CD4-positive, alpha-beta memory T cell (primary cell): ENCODE data around the gene FAM83G. TPM values are rescaled to one million over a fixed set of nuclear protein-coding genes. Genes with fewer than 3 reads are reported as not detected.
A peak's percentile ranks its signal among the peaks of the same experiment; 100 is the strongest.

Source experiments
- CTCF ChIA-PET: fragments of 350-600 bp; sonication (Branson Sonifier 250); formaldehyde crosslinking; loops from one replicate; lab custom pipeline; 2021; ENCODE audit warnings: inconsistent platforms; ENCODE audit not compliant: partially characterized antibody; lab: Charles Lee
- POLR2A ChIA-PET: fragments of 350-600 bp; sonication (Branson Sonifier 250); formaldehyde crosslinking; loops from one replicate; lab custom pipeline; 2021; ENCODE audit not compliant: partially characterized antibody; lab: Charles Lee
- DNase-seq, 5 donors: peaks; one replicate each; pipeline versions ENCODE4 v3.0.0 to v3.0.0-alpha.2; 2020 to 2022; ENCODE audit warnings: mixed read lengths in 1 of 5
- H3K27ac ChIP-seq: one replicate; pipeline ENCODE4 v1.7.0; 2013; ENCODE audit warnings: low read depth, low read length
- H3K27me3 ChIP-seq: 2 replicates; pipeline ENCODE4 v1.7.0; 2013; ENCODE audit warnings: mild to moderate bottlenecking, low read length, moderate library complexity; ENCODE audit not compliant: insufficient read depth
- H3K36me3 ChIP-seq: 2 replicates; pipeline ENCODE4 v1.7.0; 2013; ENCODE audit warnings: mild to moderate bottlenecking, low read length, moderate library complexity; ENCODE audit not compliant: insufficient read depth
- H3K4me1 ChIP-seq: 2 replicates; pipeline ENCODE4 v1.7.0; 2013; ENCODE audit warnings: mild to moderate bottlenecking, low read length, moderate library complexity; ENCODE audit not compliant: insufficient read depth
- H3K4me3 ChIP-seq, 2 donors: one replicate each; pipeline ENCODE4 v1.7.0; 2013; ENCODE audit warnings: low read length in 2 of 2, mild to moderate bottlenecking in 1 of 2
- H3K9me3 ChIP-seq, 2 donors: one replicate each; pipeline ENCODE4 v1.7.0; 2013; ENCODE audit warnings: low read length in 2 of 2, control low read depth in 1 of 2; ENCODE audit not compliant: control insufficient read depth in 1 of 2
- H3K27ac Mint-ChIP-seq, 7 donors: one replicate each; pipeline ENCODE4 v1.8.0; 2020 to 2021; ENCODE audit warnings: mixed read lengths in 7 of 7, mild to moderate bottlenecking in 6 of 7, inconsistent platforms in 3 of 7, moderate library complexity in 3 of 7
- H3K27me3 Mint-ChIP-seq, 2 donors: one replicate each; pipeline ENCODE4 v1.8.0; 2020 to 2021; ENCODE audit warnings: mixed read lengths in 2 of 2
- H3K36me3 Mint-ChIP-seq, 2 donors: one replicate each; pipeline ENCODE4 v1.8.0; 2020 to 2021; ENCODE audit warnings: mixed read lengths in 2 of 2, inconsistent platforms in 1 of 2, mild to moderate bottlenecking in 1 of 2
- H3K4me1 Mint-ChIP-seq, 4 donors: one replicate each; pipeline ENCODE4 v1.8.0; 2020 to 2021; ENCODE audit warnings: mixed read lengths in 4 of 4, mild to moderate bottlenecking in 1 of 4
- H3K4me3 Mint-ChIP-seq, 8 donors: one replicate each; pipeline ENCODE4 v1.8.0; 2020 to 2021; ENCODE audit warnings: mixed read lengths in 8 of 8, mild to moderate bottlenecking in 7 of 8, moderate library complexity in 6 of 8, inconsistent platforms in 3 of 8
- H3K9me3 Mint-ChIP-seq, 8 donors: one replicate each; pipeline ENCODE4 v1.8.0; 2020 to 2021; ENCODE audit warnings: mixed read lengths in 8 of 8, mild to moderate bottlenecking in 5 of 8, inconsistent platforms in 3 of 8, moderate library complexity in 1 of 8
- intact Hi-C: fragments of 100-400 bp; cut with micrococcal nuclease; formaldehyde crosslinking; loops from one replicate; pipeline ENCODE4 v1.15.1; 2023
- polyA plus RNA-seq, 2 donors: library from polyadenylated mRNA; unstranded; fragments of 300-500 nt; fragmentation: Illumina TruSeq; gene quantifications; one replicate each; pipeline ENCODE4 v1.2.3, GENCODE V29; 2021
- total RNA-seq, 2 experiments: library from RNA; stranded (reverse); gene quantifications; one replicate each; pipeline ENCODE4 v1.2.3, GENCODE V29; 2021

FAM83G gene
- total and polyA plus RNA-seq, 4 experiments from 2014 or later = 1.6 to 15.1 (median 10.3) TPM

GRCh38 chr17:18955009-18955408 is 49.6 kb downstream of the FAM83G start:
- peaks cover 0 to 2% (median 0%) of the 10 kb centered on the region in 8 donors for H3K9me3 Mint-ChIP-seq
- Histone ChIP-seq H3K4me1 (peaks cover 35% of the 10 kb centered on the region), H3K36me3 (no peaks in the 10 kb centered on the region), H3K9me3 (no peaks in the 10 kb centered on the region), H3K4me3 (peak overlapping the region in 1 of 2 donors; percentile 43), H3K27me3 (no peaks in the 10 kb centered on the region), H3K27ac (no peak overlapping the region)
- no peak for DNase-seq
- POLR2A ChIA-PET = interaction anchor here (0.7 to 3.4 kb wide), 14 partner anchors 12 to 1283 kb away, joined by 3 to 22 read pairs (median 3); partner anchors contain the start of genes FAM83G and PRPSAP2
- no peaks in the 10 kb centered on the region for H3K36me3 Mint-ChIP-seq
- intact Hi-C loops = loop anchor here (1.0 to 5.0 kb wide), 3 partner anchors 30 to 53 kb away; partner anchors contain the start of gene FAM83G
- H3K4me1 Mint-ChIP-seq = peaks cover 25 to 60% (median 35%) of the 10 kb centered on the region in 4 donors
- H3K27me3 Mint-ChIP-seq = no peaks in the 10 kb centered on the region
- peak overlapping the region; percentile 48 to 96 (median 84) for H3K4me3 Mint-ChIP-seq
- CTCF ChIA-PET = interaction anchor here (0.9 to 1.5 kb wide), 4 partner anchors 12 to 329 kb away, joined by 3 to 4 read pairs (median 4); no protein-coding TSS in a partner anchor
- peak overlapping the region; percentile 74 to 96 (median 91) for H3K27ac Mint-ChIP-seq

- Histone ChIP-seq H3K27me3 (no peaks in the 10 kb centered on the region), H3K36me3 (no peaks in the 10 kb centered on the region), H3K4me3 (no peak overlapping the region), H3K4me1 (peaks cover 35% of the 10 kb centered on the region), H3K27ac (no peak overlapping the region), H3K9me3 (no peaks in the 10 kb centered on the region)
- POLR2A ChIA-PET = interaction anchor here (0.7 to 3.4 kb wide), 5 partner anchors 12 to 1283 kb away, joined by 3 to 22 read pairs (median 3); partner anchors contain the start of genes FAM83G and PRPSAP2
- Mint-ChIP-seq H3K9me3 (peaks cover 0 to 2% (median 0%) of the 10 kb centered on the region in 8 donors), H3K27me3 (no peaks in the 10 kb centered on the region), H3K4me3 (peak overlapping the region; percentile 14 to 89 (median 52)), H3K27ac (peak overlapping the region; percentile 22 to 91 (median 67)), H3K36me3 (no peaks in the 10 kb centered on the region), H3K4me1 (peaks cover 24 to 58% (median 35%) of the 10 kb centered on the region in 4 donors)
- DNase-seq = no peak
- CTCF ChIA-PET = interaction anchor here (0.9 kb wide), 2 partner anchors 8 to 15 kb away, joined by 3 read pairs; no protein-coding TSS in a partner anchor
- intact Hi-C loops = loop anchor here (2.0 kb wide), 1 partner anchor 50 kb away; the partner anchor contains the start of gene FAM83G
Measured at GRCh38 chr17:18954321-18954720, 50.2 kb downstream of the FAM83G start.

- Mint-ChIP-seq H3K36me3 (no peaks in the 10 kb centered on the region), H3K9me3 (peaks cover 0 to 2% (median 0%) of the 10 kb centered on the region in 8 donors), H3K27ac (peak overlapping the region in 2 of 7 donors; percentile 25 to 78), H3K4me1 (peaks cover 24 to 49% (median 34%) of the 10 kb centered on the region in 4 donors), H3K27me3 (no peaks in the 10 kb centered on the region), H3K4me3 (no peak overlapping the region)
- H3K4me1 ChIP-seq = peaks cover 35% of the 10 kb centered on the region
- H3K4me3 ChIP-seq = no peak overlapping the region
- no peaks in the 10 kb centered on the region for H3K27me3 ChIP-seq
- ChIA-PET CTCF (no interaction called here), POLR2A (no interaction called here)
- no peaks in the 10 kb centered on the region for H3K9me3 ChIP-seq
- H3K36me3 ChIP-seq = no peaks in the 10 kb centered on the region
- no peak overlapping the region for H3K27ac ChIP-seq
- DNase-seq = no peak
- intact Hi-C loops = no loop called here
Measured at GRCh38 chr17:18953231-18953728, 51.3 kb downstream of the FAM83G start.

- Mint-ChIP-seq H3K36me3 (no peaks in the 10 kb centered on the region), H3K27me3 (no peaks in the 10 kb centered on the region), H3K4me1 (peaks cover 22 to 42% (median 31%) of the 10 kb centered on the region in 4 donors), H3K27ac (peak within 1 kb of the TSS in 1 of 7 donors; percentile 42), H3K9me3 (peaks cover 0 to 2% (median 0%) of the 10 kb centered on the region in 8 donors), H3K4me3 (no peak within 1 kb of the TSS)
- POLR2A ChIA-PET = interaction anchor here (0.6 kb wide), 1 partner anchor 55 kb away, joined by 3 read pairs; no protein-coding TSS in a partner anchor
- Histone ChIP-seq H3K4me1 (peaks cover 35% of the 10 kb centered on the region), H3K27ac (no peak within 1 kb of the TSS), H3K36me3 (no peaks in the 10 kb centered on the region), H3K27me3 (no peaks in the 10 kb centered on the region), H3K4me3 (no peak within 1 kb of the TSS), H3K9me3 (no peaks in the 10 kb centered on the region)
- DNase-seq = no peak
- intact Hi-C loops = no loop called here
- CTCF ChIA-PET = interaction anchor here (1.3 kb wide), 1 partner anchor 9 kb away, joined by 6 read pairs; no protein-coding TSS in a partner anchor
Measured at GRCh38 chr17:18951941-18952842, 52.4 kb downstream of the FAM83G start, which contains the start of gene SLC5A10. SLC5A10 (plus strand) TSS chr17:18952165; CDS start chr17:18952206, 41 bp downstream.

GRCh38 chr17:18950944-18951905 is 53.3 kb downstream of the FAM83G start:
- Mint-ChIP-seq H3K4me1 (peaks cover 18 to 33% (median 27%) of the 10 kb centered on the region in 4 donors), H3K36me3 (no peaks in the 10 kb centered on the region), H3K27ac (no peak overlapping the region), H3K9me3 (peaks cover 0 to 2% (median 0%) of the 10 kb centered on the region in 8 donors), H3K27me3 (no peaks in the 10 kb centered on the region), H3K4me3 (no peak overlapping the region)
- intact Hi-C loops = no loop called here
- H3K27me3 ChIP-seq = no peaks in the 10 kb centered on the region
- no peak overlapping the region for H3K4me3 ChIP-seq
- no peaks in the 10 kb centered on the region for H3K9me3 ChIP-seq
- ChIA-PET POLR2A (no interaction called here), CTCF (interaction anchor here (1.3 kb wide), 1 partner anchor 10 kb away, joined by 6 read pairs; no protein-coding TSS in a partner anchor)
- H3K36me3 ChIP-seq = no peaks in the 10 kb centered on the region
- no peak overlapping the region for H3K27ac ChIP-seq
- DNase-seq = no peak
- peaks cover 26% of the 10 kb centered on the region for H3K4me1 ChIP-seq

- H3K4me1 ChIP-seq = peaks cover 18% of the 10 kb centered on the region
- intact Hi-C loops = no loop called here
- no peaks in the 10 kb centered on the region for H3K9me3 ChIP-seq
- Mint-ChIP-seq H3K27ac (no peak overlapping the region), H3K27me3 (peaks cover 0 to 2% of the 10 kb centered on the region in 2 donors), H3K4me1 (peaks cover 14 to 28% (median 23%) of the 10 kb centered on the region in 4 donors), H3K4me3 (no peak overlapping the region), H3K9me3 (no peaks in the 10 kb centered on the region), H3K36me3 (no peaks in the 10 kb centered on the region)
- H3K36me3 ChIP-seq = no peaks in the 10 kb centered on the region
- no peak overlapping the region for H3K4me3 ChIP-seq
- no peak overlapping the region for H3K27ac ChIP-seq
- no peak for DNase-seq
- CTCF ChIA-PET = interaction anchor here (0.5 to 2.8 kb wide), 2 partner anchors 10 to 37 kb away, joined by 3 to 29 read pairs; no protein-coding TSS in a partner anchor
- POLR2A ChIA-PET = no interaction called here
- H3K27me3 ChIP-seq = no peaks in the 10 kb centered on the region
Measured at GRCh38 chr17:18950346-18950745, 54.2 kb downstream of the FAM83G start.
